ENCODE measurements around the gene ECI2. TPM values are rescaled to one million over a fixed set of nuclear protein-coding genes. Genes with fewer than 3 reads are reported as not detected.
"Not testable (repeated sequence)": the region's sequence is repeated elsewhere in the genome, so short reads cannot be mapped to it uniquely, and the experiment has no call there.

Gene ECI2
- total RNA-seq, 1 donor from 2014 or later: 84.7 TPM

GRCh38 chr6:4101298-4101697 lies 34.1 kb downstream of the ECI2 start:
- H3K4me3 ChIP-seq: no peak overlapping the region
- no peak for TF ChIP-seq CTCF (IDR thresholded peaks at IDR 0.05)
- no peaks in the 10 kb centered on the region for H3K4me1 ChIP-seq
- intact Hi-C loops (cut with DNase I): no loop called here
- no peak for DNase-seq (ENCODE audit: low spot score in 2 of 2)
- no peak overlapping the region for H3K27ac ChIP-seq
- H3K27me3 ChIP-seq: no peaks in the 10 kb centered on the region
- H3K9me3 ChIP-seq: no peaks in the 10 kb centered on the region
- no peaks in the 10 kb centered on the region for H3K36me3 ChIP-seq

GRCh38 chr6:4100655-4101054 lies 34.7 kb downstream of the ECI2 start:
- Histone ChIP-seq H3K9me3 (no peaks in the 10 kb centered on the region), H3K36me3 (no peaks in the 10 kb centered on the region), H3K27me3 (no peaks in the 10 kb centered on the region), H3K4me3 (no peak overlapping the region), H3K27ac (no peak overlapping the region), H3K4me1 (no peaks in the 10 kb centered on the region)
- intact Hi-C loops (cut with DNase I): no loop called here
- DNase-seq (ENCODE audit: low spot score in 2 of 2): no peak
- no peak for TF ChIP-seq CTCF (IDR thresholded peaks at IDR 0.05)

- H3K27me3 ChIP-seq: no peaks in the 10 kb centered on the region
- DNase-seq (ENCODE audit: low spot score in 2 of 2): no peak
- intact Hi-C loops (cut with DNase I): no loop called here
Observed at GRCh38 chr6:4093288-4093687, 42.1 kb downstream of the ECI2 start.

GRCh38 chr6:4091941-4092340 lies 43.4 kb downstream of the ECI2 start:
- Histone ChIP-seq H3K4me3 (no peak overlapping the region), H3K4me1 (no peaks in the 10 kb centered on the region), H3K27me3 (no peaks in the 10 kb centered on the region), H3K27ac (no peak overlapping the region), H3K36me3 (no peaks in the 10 kb centered on the region), H3K9me3 (no peaks in the 10 kb centered on the region)
- intact Hi-C loops (cut with DNase I): no loop called here
- TF ChIP-seq CTCF (IDR thresholded peaks at IDR 0.05): no peak
- DNase-seq (ENCODE audit: low spot score in 2 of 2): no peak

More at GRCh38 chr6:4093288-4093687, 42.1 kb downstream of the ECI2 start:
- H3K27ac ChIP-seq: no peak overlapping the region
- no peak for TF ChIP-seq CTCF (IDR thresholded peaks at IDR 0.05)
- H3K9me3 ChIP-seq: no peaks in the 10 kb centered on the region
- no peaks in the 10 kb centered on the region for H3K36me3 ChIP-seq
- H3K4me3 ChIP-seq: no peak overlapping the region
- H3K4me1 ChIP-seq: no peaks in the 10 kb centered on the region

- H3K27ac ChIP-seq; intact Hi-C loops (cut with DNase I); H3K36me3 ChIP-seq; DNase-seq (ENCODE audit: low spot score in 2 of 2); H3K27me3 ChIP-seq; H3K4me1 ChIP-seq; H3K9me3 ChIP-seq; H3K4me3 ChIP-seq: not testable (repeated sequence)
Observed at GRCh38 chr6:4090043-4090442, 45.3 kb downstream of the ECI2 start.

GRCh38 chr6:4088704-4089103 lies 46.7 kb downstream of the ECI2 start:
- Histone ChIP-seq H3K4me3 (no peak overlapping the region), H3K9me3 (no peaks in the 10 kb centered on the region), H3K4me1 (no peaks in the 10 kb centered on the region), H3K27me3 (no peaks in the 10 kb centered on the region), H3K36me3 (no peaks in the 10 kb centered on the region), H3K27ac (no peak overlapping the region)
- no peak for TF ChIP-seq CTCF (IDR thresholded peaks at IDR 0.05)
- DNase-seq (ENCODE audit: low spot score in 2 of 2): no peak
- intact Hi-C loops (cut with DNase I): no loop called here
